WTC11 (cell line): ENCODE measurements around the gene MORN1. TPM values are rescaled to one million over a fixed set of nuclear protein-coding genes. Genes with fewer than 3 reads are reported as not detected.

Experiments
- ATAC-seq: fragments of 200-7000 bp; cut with Tn5 transposase; 2 replicates; pipeline ENCODE4 v1.10.0; 2021; ENCODE audit warnings: mild to moderate bottlenecking, moderate library complexity
- CTCF ChIA-PET: fragments of 300-600 bp; sonication (Branson Sonifier 250); formaldehyde crosslinking; loops from one replicate; lab custom pipeline; 2021; ENCODE audit warnings: antibody characterized with exemption; lab: Charles Lee
- POLR2A ChIA-PET: fragments of 350-600 bp; sonication (Branson Sonifier 250); formaldehyde crosslinking; loops from one replicate; lab custom pipeline; 2021; ENCODE audit warnings: antibody characterized with exemption; lab: Charles Lee
- DNase-seq: peaks from one replicate; pipeline ENCODE4 v3.0.0; 2021; ENCODE audit warnings: low spot score
- H3K27ac Mint-ChIP-seq: 2 replicates; pipeline ENCODE4 v1.8.0; 2021; ENCODE audit warnings: mixed read lengths
- H3K27me3 Mint-ChIP-seq: 2 replicates; pipeline ENCODE4 v1.8.0; 2021; ENCODE audit warnings: low read depth, mild to moderate bottlenecking, moderate library complexity, mixed read lengths
- H3K36me3 Mint-ChIP-seq: 2 replicates; pipeline ENCODE4 v1.8.0; 2021; ENCODE audit warnings: mixed read lengths
- H3K4me1 Mint-ChIP-seq: 2 replicates; pipeline ENCODE4 v1.8.0; 2022; ENCODE audit warnings: mixed read lengths
- H3K4me3 Mint-ChIP-seq: 2 replicates; pipeline ENCODE4 v1.8.0; 2021; ENCODE audit warnings: mild to moderate bottlenecking, moderate library complexity, mixed read lengths
- H3K9me3 Mint-ChIP-seq: 2 replicates; pipeline ENCODE4 v1.8.0; 2021; ENCODE audit warnings: mixed read lengths
- CBFB ChIP-seq: sonication (generic); formaldehyde crosslinking; IDR thresholded peaks from 2 replicates; pipeline ENCODE4 v1.8.1; 2022; ENCODE audit warnings: mild to moderate bottlenecking, low read depth, missing genetic modification reagents
- FOXK1 ChIP-seq: sonication (generic); formaldehyde crosslinking; IDR thresholded peaks from 2 replicates; pipeline ENCODE4 v1.8.0; 2022; ENCODE audit warnings: mild to moderate bottlenecking, moderate library complexity, missing genetic modification reagents
- GTF2I ChIP-seq: fragments of 250-450 bp; sonication (Bioruptor Pico); conservative IDR thresholded peaks from 2 replicates; pipeline ENCODE4 v1.4.0; 2021; ENCODE audit warnings: mild to moderate bottlenecking
- JAZF1 ChIP-seq: fragments of 250-450 bp; sonication (Bioruptor Pico); IDR thresholded peaks from 2 replicates; pipeline ENCODE4 v1.9.0; 2021; ENCODE audit warnings: moderate library complexity, mild to moderate bottlenecking, inconsistent platforms
- MYBL2 ChIP-seq: sonication (generic); formaldehyde crosslinking; IDR thresholded peaks from 2 replicates; pipeline ENCODE4 v1.8.1; 2023; ENCODE audit warnings: mild to moderate bottlenecking, moderate library complexity, missing genetic modification reagents
- NFYB ChIP-seq: sonication (generic); formaldehyde crosslinking; conservative IDR thresholded peaks from 2 replicates; pipeline ENCODE4 v1.8.0; 2022; ENCODE audit warnings: low read depth, missing genetic modification reagents
- NR3C1 ChIP-seq: sonication (generic); formaldehyde crosslinking; conservative IDR thresholded peaks from 2 replicates; pipeline ENCODE4 v1.8.1; 2023; ENCODE audit warnings: low read depth, mild to moderate bottlenecking, missing genetic modification reagents
- OVOL2 ChIP-seq: fragments of 250-450 bp; sonication (Bioruptor Pico); IDR thresholded peaks from 2 replicates; pipeline ENCODE4 v1.9.0; 2021; ENCODE audit warnings: mild to moderate bottlenecking, borderline replicate concordance
- PRRX2 ChIP-seq: fragments of 250-450 bp; sonication (Bioruptor Pico); IDR thresholded peaks from 2 replicates; pipeline ENCODE4 v1.8.0; 2021; ENCODE audit warnings: mild to moderate bottlenecking
- RELA ChIP-seq: sonication (generic); formaldehyde crosslinking; IDR thresholded peaks from 2 replicates; pipeline ENCODE4 v1.8.1; 2022; ENCODE audit warnings: missing genetic modification reagents, mild to moderate bottlenecking, borderline replicate concordance
- SMAD4 ChIP-seq: sonication (generic); formaldehyde crosslinking; IDR thresholded peaks from 2 replicates; pipeline ENCODE4 v1.8.0; 2022; ENCODE audit warnings: mild to moderate bottlenecking, missing genetic modification reagents
- ZNF317 ChIP-seq: sonication (generic); formaldehyde crosslinking; IDR thresholded peaks from 2 replicates; pipeline ENCODE4 v1.8.1; 2023; ENCODE audit warnings: low read depth, mild to moderate bottlenecking, moderate library complexity, missing genetic modification reagents, borderline replicate concordance
- total RNA-seq: library from RNA; stranded (reverse); gene quantifications from 3 replicates; pipeline ENCODE4 v1.2.3, GENCODE V29; 2021
- TF ChIP-seq, protein P1 (sequence below): sonication (generic); formaldehyde crosslinking; IDR thresholded peaks from 2 replicates; pipeline ENCODE4 v1.8.1; 2022; ENCODE audit warnings: missing genetic modification reagents, borderline replicate concordance
- TF ChIP-seq, protein P2 (sequence below): fragments of 250-450 bp; sonication (Bioruptor Pico); IDR thresholded peaks from 2 replicates; pipeline ENCODE4 v1.9.0; 2021; ENCODE audit warnings: moderate library complexity, mild to moderate bottlenecking, inconsistent platforms, borderline replicate concordance
- TF ChIP-seq, protein P3 (sequence below): sonication (generic); formaldehyde crosslinking; IDR thresholded peaks from 2 replicates; pipeline ENCODE4 v1.8.1; 2023; ENCODE audit warnings: mild to moderate bottlenecking, missing genetic modification reagents
- TF ChIP-seq, protein P4 (sequence below): sonication (generic); formaldehyde crosslinking; IDR thresholded peaks from 2 replicates; pipeline ENCODE4 v1.8.0; 2022; ENCODE audit warnings: missing genetic modification reagents
- TF ChIP-seq, protein P5 (sequence below): fragments of 250-450 bp; sonication (Bioruptor Pico); IDR thresholded peaks from 2 replicates; pipeline ENCODE4 v1.9.0; 2021; ENCODE audit warnings: mild to moderate bottlenecking, borderline replicate concordance
- TF ChIP-seq, protein P6 (sequence below): fragments of 250-450 bp; sonication (Bioruptor Pico); conservative IDR thresholded peaks from 2 replicates; pipeline ENCODE4 v1.9.0; 2021; ENCODE audit warnings: mild to moderate bottlenecking
- TF ChIP-seq, protein P7 (sequence below): sonication (generic); formaldehyde crosslinking; IDR thresholded peaks from 2 replicates; pipeline ENCODE4 v1.8.1; 2023; ENCODE audit warnings: mild to moderate bottlenecking, missing genetic modification reagents, moderate library complexity

Gene MORN1
- total RNA-seq, 1 experiment from 2014 or later, result 14.5 TPM

DNA sequence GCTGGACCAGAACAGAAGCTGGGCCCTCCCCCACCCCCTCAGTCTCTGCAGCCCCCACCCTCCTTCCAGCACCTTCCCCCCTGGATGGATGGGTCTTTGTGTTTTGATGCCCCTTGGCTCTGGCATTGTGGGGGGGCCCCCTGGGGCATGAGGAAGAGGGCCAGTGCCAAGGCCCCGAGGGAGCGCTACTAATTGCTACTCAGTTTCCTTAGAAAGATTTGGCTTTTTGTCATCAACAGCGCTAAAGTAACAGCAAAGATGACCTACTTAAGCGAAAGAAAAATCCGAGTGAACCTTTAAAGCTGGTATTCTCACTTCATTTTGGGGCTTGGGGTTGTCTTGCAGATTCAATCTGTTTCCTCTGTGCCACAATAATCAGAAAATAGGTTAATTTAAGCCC lies 99.8 kb downstream of the MORN1 start:
- Mint-ChIP-seq H3K9me3 (no peaks in the 10 kb centered on the region), H3K27me3 (no peaks in the 10 kb centered on the region), H3K4me3 (no peak overlapping the region), H3K36me3 (no peaks in the 10 kb centered on the region; the same call in 1 of the 2 replicates), H3K27ac (no peak overlapping the region), H3K4me1 (peaks cover 47% of the 10 kb centered on the region)
- no peak for DNase-seq
- ChIA-PET CTCF (interaction anchor here (1.4 kb wide), 1 partner anchor 20 kb away, joined by 3 read pairs; no protein-coding TSS in a partner anchor), POLR2A (no interaction called here)
- ATAC-seq, result no peak
- TF ChIP-seq, protein P1, sequence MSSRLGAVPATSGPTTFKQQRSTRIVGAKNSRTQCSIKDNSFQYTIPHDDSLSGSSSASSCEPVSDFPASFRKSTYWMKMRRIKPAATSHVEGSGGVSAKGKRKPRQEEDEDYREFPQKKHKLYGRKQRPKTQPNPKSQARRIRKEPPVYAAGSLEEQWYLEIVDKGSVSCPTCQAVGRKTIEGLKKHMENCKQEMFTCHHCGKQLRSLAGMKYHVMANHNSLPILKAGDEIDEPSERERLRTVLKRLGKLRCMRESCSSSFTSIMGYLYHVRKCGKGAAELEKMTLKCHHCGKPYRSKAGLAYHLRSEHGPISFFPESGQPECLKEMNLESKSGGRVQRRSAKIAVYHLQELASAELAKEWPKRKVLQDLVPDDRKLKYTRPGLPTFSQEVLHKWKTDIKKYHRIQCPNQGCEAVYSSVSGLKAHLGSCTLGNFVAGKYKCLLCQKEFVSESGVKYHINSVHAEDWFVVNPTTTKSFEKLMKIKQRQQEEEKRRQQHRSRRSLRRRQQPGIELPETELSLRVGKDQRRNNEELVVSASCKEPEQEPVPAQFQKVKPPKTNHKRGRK (CRISPR knock-in tag), result no peak
- no peak for TF ChIP-seq GTF2I (CRISPR knock-in tag)
- no peak for TF ChIP-seq PRRX2
- TF ChIP-seq NFYB (CRISPR knock-in tag), result no peak
- no peak for TF ChIP-seq MYBL2 (CRISPR knock-in tag)
- TF ChIP-seq FOXK1, result no peak
- TF ChIP-seq, protein P2, sequence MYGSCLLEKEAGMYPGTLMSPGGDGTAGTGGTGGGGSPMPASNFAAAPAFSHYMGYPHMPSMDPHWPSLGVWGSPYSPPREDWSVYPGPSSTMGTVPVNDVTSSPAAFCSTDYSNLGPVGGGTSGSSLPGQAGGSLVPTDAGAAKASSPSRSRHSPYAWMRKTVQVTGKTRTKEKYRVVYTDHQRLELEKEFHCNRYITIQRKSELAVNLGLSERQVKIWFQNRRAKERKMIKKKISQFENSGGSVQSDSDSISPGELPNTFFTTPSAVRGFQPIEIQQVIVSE (CRISPR knock-in tag), result no peak
- TF ChIP-seq, protein P3, sequence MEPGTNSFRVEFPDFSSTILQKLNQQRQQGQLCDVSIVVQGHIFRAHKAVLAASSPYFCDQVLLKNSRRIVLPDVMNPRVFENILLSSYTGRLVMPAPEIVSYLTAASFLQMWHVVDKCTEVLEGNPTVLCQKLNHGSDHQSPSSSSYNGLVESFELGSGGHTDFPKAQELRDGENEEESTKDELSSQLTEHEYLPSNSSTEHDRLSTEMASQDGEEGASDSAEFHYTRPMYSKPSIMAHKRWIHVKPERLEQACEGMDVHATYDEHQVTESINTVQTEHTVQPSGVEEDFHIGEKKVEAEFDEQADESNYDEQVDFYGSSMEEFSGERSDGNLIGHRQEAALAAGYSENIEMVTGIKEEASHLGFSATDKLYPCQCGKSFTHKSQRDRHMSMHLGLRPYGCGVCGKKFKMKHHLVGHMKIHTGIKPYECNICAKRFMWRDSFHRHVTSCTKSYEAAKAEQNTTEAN (CRISPR knock-in tag), result no peak
- no peak for TF ChIP-seq OVOL2 (CRISPR knock-in tag)
- TF ChIP-seq RELA, result no peak
- no peak for TF ChIP-seq SMAD4 (CRISPR knock-in tag)
- TF ChIP-seq NR3C1, result no peak
- TF ChIP-seq, protein P4, sequence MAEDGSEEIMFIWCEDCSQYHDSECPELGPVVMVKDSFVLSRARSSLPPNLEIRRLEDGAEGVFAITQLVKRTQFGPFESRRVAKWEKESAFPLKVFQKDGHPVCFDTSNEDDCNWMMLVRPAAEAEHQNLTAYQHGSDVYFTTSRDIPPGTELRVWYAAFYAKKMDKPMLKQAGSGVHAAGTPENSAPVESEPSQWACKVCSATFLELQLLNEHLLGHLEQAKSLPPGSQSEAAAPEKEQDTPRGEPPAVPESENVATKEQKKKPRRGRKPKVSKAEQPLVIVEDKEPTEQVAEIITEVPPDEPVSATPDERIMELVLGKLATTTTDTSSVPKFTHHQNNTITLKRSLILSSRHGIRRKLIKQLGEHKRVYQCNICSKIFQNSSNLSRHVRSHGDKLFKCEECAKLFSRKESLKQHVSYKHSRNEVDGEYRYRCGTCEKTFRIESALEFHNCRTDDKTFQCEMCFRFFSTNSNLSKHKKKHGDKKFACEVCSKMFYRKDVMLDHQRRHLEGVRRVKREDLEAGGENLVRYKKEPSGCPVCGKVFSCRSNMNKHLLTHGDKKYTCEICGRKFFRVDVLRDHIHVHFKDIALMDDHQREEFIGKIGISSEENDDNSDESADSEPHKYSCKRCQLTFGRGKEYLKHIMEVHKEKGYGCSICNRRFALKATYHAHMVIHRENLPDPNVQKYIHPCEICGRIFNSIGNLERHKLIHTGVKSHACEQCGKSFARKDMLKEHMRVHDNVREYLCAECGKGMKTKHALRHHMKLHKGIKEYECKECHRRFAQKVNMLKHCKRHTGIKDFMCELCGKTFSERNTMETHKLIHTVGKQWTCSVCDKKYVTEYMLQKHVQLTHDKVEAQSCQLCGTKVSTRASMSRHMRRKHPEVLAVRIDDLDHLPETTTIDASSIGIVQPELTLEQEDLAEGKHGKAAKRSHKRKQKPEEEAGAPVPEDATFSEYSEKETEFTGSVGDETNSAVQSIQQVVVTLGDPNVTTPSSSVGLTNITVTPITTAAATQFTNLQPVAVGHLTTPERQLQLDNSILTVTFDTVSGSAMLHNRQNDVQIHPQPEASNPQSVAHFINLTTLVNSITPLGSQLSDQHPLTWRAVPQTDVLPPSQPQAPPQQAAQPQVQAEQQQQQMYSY (CRISPR knock-in tag), result no peak
- no peak for TF ChIP-seq CBFB (CRISPR knock-in tag)
- no peak for TF ChIP-seq JAZF1 (CRISPR knock-in tag)

DNA sequence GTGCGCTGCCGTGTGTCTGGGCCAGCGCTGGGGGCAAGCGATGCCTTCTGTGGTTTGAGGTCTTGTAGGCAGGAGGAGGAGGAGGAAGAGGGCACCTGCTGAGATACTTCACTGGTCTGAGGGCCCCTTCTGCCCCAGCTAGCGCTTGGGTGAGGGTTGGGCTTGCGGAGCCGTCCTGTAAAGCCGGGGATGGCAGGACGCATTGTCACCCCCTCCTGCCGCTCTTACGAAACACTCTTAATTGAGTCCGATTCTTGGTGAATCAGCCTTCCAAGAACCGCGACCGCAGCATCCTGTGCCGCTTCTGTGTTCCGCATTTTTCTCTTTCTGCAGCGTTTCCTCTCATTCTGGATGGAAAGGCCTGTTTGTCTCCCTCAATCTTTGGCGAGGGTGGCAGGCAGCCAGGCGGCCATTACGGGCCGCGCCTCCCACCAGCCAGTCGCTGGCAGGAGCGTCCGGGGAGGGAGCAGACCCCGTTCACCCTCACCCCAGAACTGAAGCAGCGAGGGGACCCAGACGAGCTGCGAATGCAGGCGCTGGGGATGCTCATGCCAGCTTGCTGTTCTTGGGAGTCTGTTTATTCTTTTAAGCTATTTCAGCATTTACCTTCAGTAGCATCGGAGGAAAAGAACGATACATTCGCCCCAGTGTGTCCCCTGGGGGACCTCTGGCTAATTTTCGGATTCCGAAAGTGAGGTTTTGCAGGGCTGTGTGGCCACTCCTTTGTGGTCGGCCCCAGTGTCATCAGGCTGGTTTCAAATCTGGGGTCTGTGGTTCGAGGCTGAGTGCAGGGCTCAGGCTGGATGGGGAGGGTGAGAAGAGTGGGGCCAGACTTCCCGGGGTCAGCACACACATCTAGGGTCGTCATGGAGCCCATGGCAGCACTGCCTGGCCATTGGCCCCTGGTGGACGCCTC lies 100.5 kb downstream of the MORN1 start:
- peak overlapping the region; percentile 95 for H3K27ac Mint-ChIP-seq
- peaks cover 47% of the 10 kb centered on the region for H3K4me1 Mint-ChIP-seq
- peak; percentile 21; the same call in 1 of the 2 replicates for ATAC-seq
- H3K27me3 Mint-ChIP-seq, result no peaks in the 10 kb centered on the region
- CTCF ChIA-PET, result interaction anchor here (2.5 kb wide), 1 partner anchor 91 kb away, joined by 11 read pairs; no protein-coding TSS in a partner anchor
- no peaks in the 10 kb centered on the region; the same call in 1 of the 2 replicates for H3K36me3 Mint-ChIP-seq
- POLR2A ChIA-PET, result no interaction called here
- DNase-seq, result no peak
- H3K4me3 Mint-ChIP-seq, result no peak overlapping the region
- H3K9me3 Mint-ChIP-seq, result no peaks in the 10 kb centered on the region
- TF ChIP-seq ZNF317 (CRISPR knock-in tag), result no peak
- TF ChIP-seq, protein P5, sequence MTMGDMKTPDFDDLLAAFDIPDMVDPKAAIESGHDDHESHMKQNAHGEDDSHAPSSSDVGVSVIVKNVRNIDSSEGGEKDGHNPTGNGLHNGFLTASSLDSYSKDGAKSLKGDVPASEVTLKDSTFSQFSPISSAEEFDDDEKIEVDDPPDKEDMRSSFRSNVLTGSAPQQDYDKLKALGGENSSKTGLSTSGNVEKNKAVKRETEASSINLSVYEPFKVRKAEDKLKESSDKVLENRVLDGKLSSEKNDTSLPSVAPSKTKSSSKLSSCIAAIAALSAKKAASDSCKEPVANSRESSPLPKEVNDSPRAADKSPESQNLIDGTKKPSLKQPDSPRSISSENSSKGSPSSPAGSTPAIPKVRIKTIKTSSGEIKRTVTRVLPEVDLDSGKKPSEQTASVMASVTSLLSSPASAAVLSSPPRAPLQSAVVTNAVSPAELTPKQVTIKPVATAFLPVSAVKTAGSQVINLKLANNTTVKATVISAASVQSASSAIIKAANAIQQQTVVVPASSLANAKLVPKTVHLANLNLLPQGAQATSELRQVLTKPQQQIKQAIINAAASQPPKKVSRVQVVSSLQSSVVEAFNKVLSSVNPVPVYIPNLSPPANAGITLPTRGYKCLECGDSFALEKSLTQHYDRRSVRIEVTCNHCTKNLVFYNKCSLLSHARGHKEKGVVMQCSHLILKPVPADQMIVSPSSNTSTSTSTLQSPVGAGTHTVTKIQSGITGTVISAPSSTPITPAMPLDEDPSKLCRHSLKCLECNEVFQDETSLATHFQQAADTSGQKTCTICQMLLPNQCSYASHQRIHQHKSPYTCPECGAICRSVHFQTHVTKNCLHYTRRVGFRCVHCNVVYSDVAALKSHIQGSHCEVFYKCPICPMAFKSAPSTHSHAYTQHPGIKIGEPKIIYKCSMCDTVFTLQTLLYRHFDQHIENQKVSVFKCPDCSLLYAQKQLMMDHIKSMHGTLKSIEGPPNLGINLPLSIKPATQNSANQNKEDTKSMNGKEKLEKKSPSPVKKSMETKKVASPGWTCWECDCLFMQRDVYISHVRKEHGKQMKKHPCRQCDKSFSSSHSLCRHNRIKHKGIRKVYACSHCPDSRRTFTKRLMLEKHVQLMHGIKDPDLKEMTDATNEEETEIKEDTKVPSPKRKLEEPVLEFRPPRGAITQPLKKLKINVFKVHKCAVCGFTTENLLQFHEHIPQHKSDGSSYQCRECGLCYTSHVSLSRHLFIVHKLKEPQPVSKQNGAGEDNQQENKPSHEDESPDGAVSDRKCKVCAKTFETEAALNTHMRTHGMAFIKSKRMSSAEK (CRISPR knock-in tag), result no peak
- TF ChIP-seq, protein P6, sequence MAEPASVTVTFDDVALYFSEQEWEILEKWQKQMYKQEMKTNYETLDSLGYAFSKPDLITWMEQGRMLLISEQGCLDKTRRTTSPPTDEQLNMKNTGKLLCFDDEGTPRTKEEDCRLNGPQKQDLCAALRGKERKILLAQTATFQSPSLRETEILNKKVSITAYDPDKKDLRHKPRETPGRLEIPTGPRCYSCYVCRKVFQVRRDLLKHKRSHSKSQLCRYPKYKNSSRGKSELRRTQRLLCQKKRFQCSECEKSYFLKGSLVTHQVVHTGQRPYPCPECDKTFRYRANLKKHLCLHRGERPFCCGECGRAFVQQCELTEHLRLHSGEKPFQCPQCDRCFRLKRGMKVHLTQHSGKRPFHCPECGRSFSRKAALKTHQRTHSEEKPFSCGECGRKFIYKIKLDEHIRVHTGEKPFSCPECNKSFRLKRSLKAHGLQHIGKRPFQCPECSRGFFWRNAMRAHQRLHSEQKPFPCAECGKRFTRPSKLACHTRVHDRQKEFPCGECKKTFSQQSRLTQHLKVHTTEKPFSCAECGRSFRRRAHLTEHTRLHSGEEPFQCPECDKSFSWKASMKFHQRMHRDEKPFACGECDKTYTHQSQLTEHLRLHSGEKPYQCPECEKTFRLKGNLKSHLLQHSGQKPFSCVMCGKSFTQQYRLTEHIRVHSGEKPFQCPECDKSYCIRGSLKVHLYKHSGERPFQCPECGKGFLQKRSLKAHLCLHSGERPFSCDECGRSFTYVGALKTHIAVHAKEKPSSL, result no peak
- TF ChIP-seq, protein P7, sequence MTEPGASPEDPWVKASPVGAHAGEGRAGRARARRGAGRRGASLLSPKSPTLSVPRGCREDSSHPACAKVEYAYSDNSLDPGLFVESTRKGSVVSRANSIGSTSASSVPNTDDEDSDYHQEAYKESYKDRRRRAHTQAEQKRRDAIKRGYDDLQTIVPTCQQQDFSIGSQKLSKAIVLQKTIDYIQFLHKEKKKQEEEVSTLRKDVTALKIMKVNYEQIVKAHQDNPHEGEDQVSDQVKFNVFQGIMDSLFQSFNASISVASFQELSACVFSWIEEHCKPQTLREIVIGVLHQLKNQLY (CRISPR knock-in tag), result no peak
